ENCODE data around the gene NOL12. TPM values are rescaled to one million over a fixed set of nuclear protein-coding genes. Genes with fewer than 3 reads are reported as not detected.

NOL12 gene
- total RNA-seq (2014; rRNA removed; shearing (Covaris generic)): 26.2 and 28.3 TPM in 2 replicates

- H3K4me1 ChIP-seq: no peaks in the 10 kb centered on the region
- peak; percentile 80 to 92 for DNase-seq
- H3K4me3 ChIP-seq: peak within 1 kb of the TSS; percentile 81
These were observed at the start of gene NOL12 for GRCh38 chr22:37686002-37686982. NOL12 (plus strand) TSS chr22:37686343; CDS start chr22:37686393, 50 bp downstream.

GRCh38 chr22:37636949-37637273 lies 49.2 kb upstream of the NOL12 start:
- Histone ChIP-seq H3K36me3 (no peaks in the 10 kb centered on the region), H3K4me3 (no peak overlapping the region), H3K27me3 (no peaks in the 10 kb centered on the region), H3K4me1 (peaks cover 56% of the 10 kb centered on the region), H3K9me3 (replicated peaks) (no peaks in the 10 kb centered on the region), H3K27ac (peak overlapping the region; percentile 3; the same call in 1 of the 2 replicates)
- no peak for DNase-seq

More at GRCh38 chr22:37686002-37686982, at the start of gene NOL12:
- peak within 1 kb of the TSS; percentile 77 for H3K27ac ChIP-seq
- no peaks in the 10 kb centered on the region for H3K27me3 ChIP-seq
- no peaks in the 10 kb centered on the region for H3K9me3 ChIP-seq (replicated peaks)
- peaks cover 10% of the 10 kb centered on the region; the same call in 1 of the 2 replicates for H3K36me3 ChIP-seq

- H3K4me1 ChIP-seq: peaks cover 45% of the 10 kb centered on the region
- no peak overlapping the region for H3K27ac ChIP-seq
- H3K9me3 ChIP-seq (replicated peaks): no peaks in the 10 kb centered on the region
- no peak for DNase-seq
- no peaks in the 10 kb centered on the region for H3K36me3 ChIP-seq
- H3K4me3 ChIP-seq: no peak overlapping the region
- H3K27me3 ChIP-seq: no peaks in the 10 kb centered on the region
These were observed 47.6 kb upstream of the NOL12 start for GRCh38 chr22:37638391-37639069.

- Histone ChIP-seq H3K36me3 (no peaks in the 10 kb centered on the region), H3K4me3 (peak within 1 kb of the TSS; percentile 65), H3K27ac (no peak within 1 kb of the TSS), H3K9me3 (replicated peaks) (no peaks in the 10 kb centered on the region), H3K4me1 (peaks cover 44% of the 10 kb centered on the region), H3K27me3 (no peaks in the 10 kb centered on the region)
- peak; percentile 53 to 64 for DNase-seq
These were observed 46.9 kb upstream of the NOL12 start, which contains the start of gene SH3BP1 for GRCh38 chr22:37639070-37639760. SH3BP1 (plus strand) TSS chr22:37639669; CDS start chr22:37639788, 119 bp downstream.

GRCh38 chr22:37639771-37640590 lies 46.2 kb upstream of the NOL12 start:
- Histone ChIP-seq H3K4me1 (peaks cover 36% of the 10 kb centered on the region), H3K27ac (no peak overlapping the region), H3K27me3 (no peaks in the 10 kb centered on the region), H3K9me3 (replicated peaks) (no peaks in the 10 kb centered on the region), H3K4me3 (peak overlapping the region; percentile 65), H3K36me3 (no peaks in the 10 kb centered on the region)
- no peak for DNase-seq

GRCh38 chr22:37640591-37641560 lies 45.3 kb upstream of the NOL12 start:
- H3K27me3 ChIP-seq: no peaks in the 10 kb centered on the region
- H3K36me3 ChIP-seq: no peaks in the 10 kb centered on the region
- DNase-seq: no peak
- H3K9me3 ChIP-seq (replicated peaks): no peaks in the 10 kb centered on the region
- H3K27ac ChIP-seq: no peak overlapping the region
- H3K4me3 ChIP-seq: peak overlapping the region; percentile 65
- peaks cover 29% of the 10 kb centered on the region for H3K4me1 ChIP-seq

- no peak for DNase-seq
- Histone ChIP-seq H3K27me3 (no peaks in the 10 kb centered on the region), H3K4me3 (no peak overlapping the region), H3K9me3 (replicated peaks) (no peaks in the 10 kb centered on the region), H3K27ac (no peak overlapping the region), H3K36me3 (no peaks in the 10 kb centered on the region), H3K4me1 (peaks cover 23% of the 10 kb centered on the region)
These were observed 44.6 kb upstream of the NOL12 start for GRCh38 chr22:37641561-37641949.

GRCh38 chr22:37643225-37643847 lies 42.8 kb upstream of the NOL12 start:
- DNase-seq: peak; percentile 72 to 88
- H3K9me3 ChIP-seq (replicated peaks): no peaks in the 10 kb centered on the region
- no peaks in the 10 kb centered on the region for H3K27me3 ChIP-seq
- peaks cover 20% of the 10 kb centered on the region for H3K4me1 ChIP-seq
- H3K27ac ChIP-seq: no peak overlapping the region
- no peak overlapping the region for H3K4me3 ChIP-seq
- no peaks in the 10 kb centered on the region for H3K36me3 ChIP-seq

- no peak for DNase-seq
- no peak overlapping the region; the same call in 1 of the 2 replicates for H3K27ac ChIP-seq
- H3K27me3 ChIP-seq: no peaks in the 10 kb centered on the region
- H3K4me1 ChIP-seq: 0 out of 2 replicates have a peak, but pooled peaks cover 7% of the 10 kb centered on the region
- H3K9me3 ChIP-seq (replicated peaks): no peaks in the 10 kb centered on the region
- H3K4me3 ChIP-seq: no peak overlapping the region
- H3K36me3 ChIP-seq: no peaks in the 10 kb centered on the region; the same call in 1 of the 2 replicates
These were observed 38.8 kb upstream of the NOL12 start for GRCh38 chr22:37647317-37647716.

- H3K27ac ChIP-seq: peak overlapping the region; percentile 29; the same call in 1 of the 2 replicates
- no peaks in the 10 kb centered on the region for H3K27me3 ChIP-seq
- no peaks in the 10 kb centered on the region; the same call in 1 of the 2 replicates for H3K36me3 ChIP-seq
- no peaks in the 10 kb centered on the region for H3K9me3 ChIP-seq (replicated peaks)
- H3K4me3 ChIP-seq: no peak overlapping the region
- DNase-seq: peak; percentile 39 to 49
- 0 out of 2 replicates have a peak, but pooled peaks cover 7% of the 10 kb centered on the region for H3K4me1 ChIP-seq
These were observed 38.2 kb upstream of the NOL12 start for GRCh38 chr22:37647928-37648327.

GRCh38 chr22:37650463-37651136 lies 35.5 kb upstream of the NOL12 start:
- DNase-seq: no peak
- H3K9me3 ChIP-seq (replicated peaks): no peaks in the 10 kb centered on the region
- 0 out of 2 replicates have a peak, but pooled peaks cover 7% of the 10 kb centered on the region for H3K4me1 ChIP-seq
- H3K36me3 ChIP-seq: no peaks in the 10 kb centered on the region; the same call in 1 of the 2 replicates
- no peak overlapping the region for H3K4me3 ChIP-seq
- H3K27ac ChIP-seq: no peak overlapping the region
- no peaks in the 10 kb centered on the region for H3K27me3 ChIP-seq
